ENCODE data around the gene TAS2R46. TPM values are rescaled to one million over a fixed set of nuclear protein-coding genes. Genes with fewer than 3 reads are reported as not detected.

TAS2R46 gene
- total RNA-seq, 2 experiments from 2014 or later = 1.5 to 1.6 TPM

DNA sequence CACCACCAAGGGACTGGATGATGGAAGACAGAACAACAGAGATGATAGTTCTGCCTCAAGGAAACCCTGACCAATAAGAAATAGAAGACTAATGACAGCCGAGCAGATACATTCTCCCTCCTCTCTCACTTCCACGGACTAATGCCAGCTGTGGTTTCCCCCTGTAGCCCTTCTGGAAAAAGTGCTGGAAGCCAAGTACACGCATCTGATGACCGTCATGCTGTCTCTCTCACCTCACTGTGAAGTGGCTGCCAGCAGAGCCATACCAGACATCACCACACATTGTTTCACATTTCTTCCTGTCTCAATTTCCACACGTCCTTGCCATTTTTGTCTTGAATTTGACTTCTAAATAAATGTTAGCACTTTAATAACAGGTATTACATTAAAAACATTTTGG lies 27.2 kb upstream of the TAS2R46 start:
- no peak overlapping the region for H3K4me3 Mint-ChIP-seq
- DNase-seq = no peak
- Histone ChIP-seq H3K27me3 (ENCODE audit: control insufficient read depth in 1 of 2, insufficient read depth in 2 of 2, low read length in 2 of 2) (no peaks in the 10 kb centered on the region), H3K4me1 (ENCODE audit: insufficient read depth, low read length) (no peaks in the 10 kb centered on the region), H3K36me3 (ENCODE audit: insufficient read depth, low read length) (no peaks in the 10 kb centered on the region), H3K4me3 (ENCODE audit: low read length) (no peak overlapping the region), H3K9me3 (ENCODE audit: control insufficient read depth in 1 of 2, insufficient read depth in 1 of 2, low read length in 2 of 2) (no peaks in the 10 kb centered on the region), H3K27ac (ENCODE audit: low read depth in 1 of 2, low read length in 2 of 2) (no peak overlapping the region)
- POLR2A ChIA-PET = no interaction called here
- H3K36me3 Mint-ChIP-seq (ENCODE audit: low read depth) = peaks cover 66% of the 10 kb centered on the region
- H3K27ac Mint-ChIP-seq = no peak overlapping the region
- CTCF ChIA-PET = no interaction called here
- TF ChIP-seq, protein P1, sequence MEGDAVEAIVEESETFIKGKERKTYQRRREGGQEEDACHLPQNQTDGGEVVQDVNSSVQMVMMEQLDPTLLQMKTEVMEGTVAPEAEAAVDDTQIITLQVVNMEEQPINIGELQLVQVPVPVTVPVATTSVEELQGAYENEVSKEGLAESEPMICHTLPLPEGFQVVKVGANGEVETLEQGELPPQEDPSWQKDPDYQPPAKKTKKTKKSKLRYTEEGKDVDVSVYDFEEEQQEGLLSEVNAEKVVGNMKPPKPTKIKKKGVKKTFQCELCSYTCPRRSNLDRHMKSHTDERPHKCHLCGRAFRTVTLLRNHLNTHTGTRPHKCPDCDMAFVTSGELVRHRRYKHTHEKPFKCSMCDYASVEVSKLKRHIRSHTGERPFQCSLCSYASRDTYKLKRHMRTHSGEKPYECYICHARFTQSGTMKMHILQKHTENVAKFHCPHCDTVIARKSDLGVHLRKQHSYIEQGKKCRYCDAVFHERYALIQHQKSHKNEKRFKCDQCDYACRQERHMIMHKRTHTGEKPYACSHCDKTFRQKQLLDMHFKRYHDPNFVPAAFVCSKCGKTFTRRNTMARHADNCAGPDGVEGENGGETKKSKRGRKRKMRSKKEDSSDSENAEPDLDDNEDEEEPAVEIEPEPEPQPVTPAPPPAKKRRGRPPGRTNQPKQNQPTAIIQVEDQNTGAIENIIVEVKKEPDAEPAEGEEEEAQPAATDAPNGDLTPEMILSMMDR (IDR thresholded peaks at IDR 0.05) = no peak
- no peaks in the 10 kb centered on the region for H3K9me3 Mint-ChIP-seq
- no peak for ATAC-seq (ENCODE audit: poor library complexity)
- intact Hi-C loops (cut with DNase I, micrococcal nuclease) = no loop called here
- peaks cover 22% of the 10 kb centered on the region for H3K4me1 Mint-ChIP-seq (ENCODE audit: low read depth)
- H3K27me3 Mint-ChIP-seq = no peaks in the 10 kb centered on the region

DNA sequence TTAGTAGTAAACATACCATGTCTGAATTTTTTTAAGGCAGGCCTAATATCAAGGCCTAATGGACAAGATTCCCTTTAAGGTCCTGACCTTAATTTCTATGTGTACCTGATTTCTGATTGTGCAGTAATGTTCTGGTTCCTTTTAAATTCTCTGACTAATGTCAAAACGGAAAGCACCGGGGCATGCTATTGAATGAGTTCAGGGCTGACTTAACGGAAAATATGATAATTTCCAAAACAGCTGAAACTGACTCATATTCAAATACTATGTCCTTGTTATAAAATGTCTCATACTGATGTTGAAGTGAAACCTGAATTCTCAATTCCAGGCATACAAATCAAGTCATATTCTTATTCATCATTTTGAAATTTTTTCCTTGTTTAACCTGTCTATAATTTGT lies 23.3 kb upstream of the TAS2R46 start:
- ATAC-seq (ENCODE audit: poor library complexity) = no peak

DNA sequence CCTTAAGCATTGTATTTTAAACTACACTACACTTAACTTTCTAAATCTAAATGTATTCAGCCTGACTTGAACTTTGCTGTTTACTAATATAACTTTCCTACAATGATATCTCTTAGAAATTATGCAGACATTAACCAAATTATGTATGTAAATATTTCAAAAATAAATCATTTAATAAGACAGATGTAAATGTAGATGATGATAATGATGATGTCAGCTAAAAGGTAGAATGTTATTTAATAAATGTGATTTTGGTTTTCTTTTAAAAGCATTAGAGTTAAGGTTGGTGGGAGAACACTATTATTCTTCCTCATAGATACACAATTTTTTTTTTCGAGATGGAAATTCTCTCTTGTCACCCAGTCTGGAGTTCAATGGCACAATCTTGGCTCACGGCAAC lies 19.9 kb upstream of the TAS2R46 start:
- ATAC-seq (ENCODE audit: poor library complexity) (no peak), DNase-seq (no peak)
- no peaks in the 10 kb centered on the region for H3K27me3 ChIP-seq (ENCODE audit: control insufficient read depth in 1 of 2, insufficient read depth in 2 of 2, low read length in 2 of 2)
- Mint-ChIP-seq H3K9me3 (peaks cover 8% of the 10 kb centered on the region), H3K4me1 (ENCODE audit: low read depth) (peaks cover 31% of the 10 kb centered on the region), H3K27me3 (no peaks in the 10 kb centered on the region), H3K4me3 (no peak overlapping the region), H3K27ac (no peak overlapping the region), H3K36me3 (ENCODE audit: low read depth) (peaks cover 62% of the 10 kb centered on the region)
- intact Hi-C loops (cut with DNase I, micrococcal nuclease) = no loop called here
- no peak overlapping the region for H3K27ac ChIP-seq (ENCODE audit: low read depth in 1 of 2, low read length in 2 of 2)
- ChIA-PET POLR2A (interaction anchor here (1.3 kb wide), 1 partner anchor 89 kb away, joined by 3 read pairs; the partner anchor contains the start of gene SMIM10L1), CTCF (no interaction called here)
- TF ChIP-seq, protein P1 (IDR thresholded peaks at IDR 0.05) = no peak
- no peaks in the 10 kb centered on the region for H3K9me3 ChIP-seq (ENCODE audit: control insufficient read depth in 1 of 2, insufficient read depth in 1 of 2, low read length in 2 of 2)
- H3K4me3 ChIP-seq (ENCODE audit: low read length) = no peak overlapping the region
- H3K36me3 ChIP-seq (ENCODE audit: insufficient read depth, low read length) = no peaks in the 10 kb centered on the region
- no peaks in the 10 kb centered on the region for H3K4me1 ChIP-seq (ENCODE audit: insufficient read depth, low read length)

More for the DNA sequence above, 23.3 kb upstream of the TAS2R46 start:
- no peaks in the 10 kb centered on the region for H3K4me1 ChIP-seq (ENCODE audit: insufficient read depth, low read length)
- CTCF ChIA-PET = no interaction called here
- intact Hi-C loops (cut with DNase I, micrococcal nuclease) = no loop called here
- no peaks in the 10 kb centered on the region for H3K9me3 ChIP-seq (ENCODE audit: control insufficient read depth in 1 of 2, insufficient read depth in 1 of 2, low read length in 2 of 2)
- no peaks in the 10 kb centered on the region for H3K27me3 ChIP-seq (ENCODE audit: control insufficient read depth in 1 of 2, insufficient read depth in 2 of 2, low read length in 2 of 2)
- no peak overlapping the region for H3K27ac Mint-ChIP-seq
- H3K36me3 Mint-ChIP-seq (ENCODE audit: low read depth) = peaks cover 68% of the 10 kb centered on the region
- DNase-seq = no peak
- H3K27ac ChIP-seq (ENCODE audit: low read depth in 1 of 2, low read length in 2 of 2) = no peak overlapping the region
- H3K4me3 ChIP-seq (ENCODE audit: low read length) = no peak overlapping the region
- no peaks in the 10 kb centered on the region for H3K27me3 Mint-ChIP-seq
- peaks cover 6% of the 10 kb centered on the region for H3K9me3 Mint-ChIP-seq
- H3K4me3 Mint-ChIP-seq = no peak overlapping the region
- no peaks in the 10 kb centered on the region for H3K36me3 ChIP-seq (ENCODE audit: insufficient read depth, low read length)
- TF ChIP-seq, protein P1 (IDR thresholded peaks at IDR 0.05) = no peak
- POLR2A ChIA-PET = interaction anchor here (0.6 kb wide), 1 partner anchor 143 kb away, joined by 3 read pairs; no protein-coding TSS in a partner anchor
- peaks cover 15% of the 10 kb centered on the region for H3K4me1 Mint-ChIP-seq (ENCODE audit: low read depth)

Measured in CD4-positive, alpha-beta T cell (primary cell).